GM19463 (cell line): ENCODE measurements around the gene AKNA.

Experiments used
- ATAC-seq: cut with Tn5 transposase; IDR thresholded peaks from one replicate; pipeline ENCODE4 v1.9.1; 2021; ENCODE audit warnings: mild to moderate bottlenecking, moderate library complexity; ENCODE audit not compliant: unreplicated experiment

The AKNA gene

GRCh38 chr9:114397219-114397847, 9.6 kb upstream of the AKNA start:
- no peak for ATAC-seq

DNA sequence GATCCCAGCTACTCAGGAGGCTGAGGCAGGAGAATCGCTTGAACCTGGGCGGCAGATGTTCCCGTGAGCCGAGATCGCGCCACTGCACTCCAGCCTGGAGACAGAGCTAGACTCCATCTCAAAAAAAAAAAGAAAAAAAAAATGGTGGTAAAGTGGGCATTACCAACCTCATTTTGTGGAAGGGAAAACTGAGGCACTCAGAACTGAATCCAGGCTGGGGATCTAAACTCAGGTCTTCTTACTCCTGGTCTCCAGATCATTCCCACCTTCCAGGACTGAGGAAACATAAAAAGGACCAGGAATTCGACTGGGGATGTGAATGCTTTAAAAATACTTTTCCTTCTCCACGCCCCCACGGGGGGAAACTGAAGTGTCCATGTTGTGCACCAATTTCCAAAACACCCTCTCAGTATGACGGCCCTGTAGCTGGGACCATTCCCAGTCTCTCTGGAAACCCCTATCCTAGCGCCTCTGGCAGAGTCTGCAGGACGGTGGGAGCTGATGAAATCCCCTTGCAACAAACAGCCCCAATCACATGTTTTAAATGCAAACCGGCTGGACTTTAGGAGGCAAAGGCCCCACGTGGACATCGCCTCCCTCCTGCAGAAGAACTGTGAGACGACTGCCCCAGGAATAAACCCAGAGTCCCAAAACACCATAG, 8.9 kb upstream of the AKNA start:
- no peak for ATAC-seq

DNA sequence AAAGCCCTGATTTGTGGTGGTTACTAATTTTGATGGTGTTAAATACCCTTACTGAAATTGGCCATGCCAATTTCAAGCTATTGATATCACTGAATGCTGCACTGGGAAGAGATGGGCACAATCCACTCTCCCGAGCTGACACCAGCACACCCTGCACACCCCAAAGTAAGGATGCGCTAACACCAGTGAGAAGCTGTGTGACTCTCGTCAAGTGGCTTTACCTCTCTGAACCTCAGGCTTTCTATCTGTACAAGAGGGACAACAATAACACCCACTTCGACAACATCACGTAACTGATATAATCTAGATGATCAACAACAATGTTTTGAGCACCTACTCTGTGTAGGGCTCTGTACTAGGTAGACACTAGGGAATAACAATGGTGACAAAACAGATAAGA, 8.0 kb upstream of the AKNA start:
- no peak for ATAC-seq

GRCh38 chr9:114395334-114395617, 7.5 kb upstream of the AKNA start:
- no peak for ATAC-seq

- ATAC-seq, result no peak
These were observed 6.9 kb upstream of the AKNA start for GRCh38 chr9:114394523-114395333.

DNA sequence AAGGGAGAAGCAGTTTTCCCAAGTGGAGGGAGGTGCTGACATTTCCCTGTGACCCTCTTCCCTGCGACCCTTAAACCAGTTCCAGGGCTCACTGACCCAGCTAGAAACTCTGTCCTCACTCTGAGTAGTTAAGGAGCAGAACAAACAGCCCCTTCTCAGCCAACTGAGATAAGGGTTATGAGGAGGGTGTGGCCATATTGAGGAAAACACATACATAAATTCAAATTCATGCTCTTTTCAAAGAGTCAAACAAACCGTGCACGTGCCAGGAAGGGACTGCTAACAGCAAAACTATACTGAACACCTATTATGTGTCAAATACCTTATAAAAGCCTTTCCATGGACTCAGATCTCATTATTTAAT, 4.9 kb upstream of the AKNA start:
- ATAC-seq, result no peak

GRCh38 chr9:114390952-114391351, 3.2 kb upstream of the AKNA start:
- no peak for ATAC-seq

- no peak for ATAC-seq
These were observed 2.0 kb upstream of the AKNA start for GRCh38 chr9:114389612-114390368.

- ATAC-seq, result no peak
These were observed 1.1 kb upstream of the AKNA start for GRCh38 chr9:114388764-114389375.

DNA sequence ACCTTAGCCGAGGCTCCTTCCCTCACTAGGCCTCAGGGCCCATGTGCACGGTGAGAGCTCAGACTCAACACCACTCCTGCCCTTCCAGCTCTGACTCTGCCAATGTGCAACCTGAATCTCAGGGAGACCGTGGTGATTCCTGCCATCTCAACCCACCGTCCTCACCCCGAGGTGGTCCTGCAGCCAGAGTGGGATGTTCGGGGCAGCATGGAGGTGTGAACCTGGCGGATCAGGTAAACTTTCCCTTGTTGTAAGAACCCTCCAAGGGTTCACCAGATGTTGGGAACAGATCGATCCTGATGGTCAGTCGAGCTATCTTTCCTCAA, 538 bp upstream of the AKNA start:
- ATAC-seq, result no peak

GRCh38 chr9:114386886-114387679, 699 bp downstream of the AKNA start:
- no peak for ATAC-seq

DNA sequence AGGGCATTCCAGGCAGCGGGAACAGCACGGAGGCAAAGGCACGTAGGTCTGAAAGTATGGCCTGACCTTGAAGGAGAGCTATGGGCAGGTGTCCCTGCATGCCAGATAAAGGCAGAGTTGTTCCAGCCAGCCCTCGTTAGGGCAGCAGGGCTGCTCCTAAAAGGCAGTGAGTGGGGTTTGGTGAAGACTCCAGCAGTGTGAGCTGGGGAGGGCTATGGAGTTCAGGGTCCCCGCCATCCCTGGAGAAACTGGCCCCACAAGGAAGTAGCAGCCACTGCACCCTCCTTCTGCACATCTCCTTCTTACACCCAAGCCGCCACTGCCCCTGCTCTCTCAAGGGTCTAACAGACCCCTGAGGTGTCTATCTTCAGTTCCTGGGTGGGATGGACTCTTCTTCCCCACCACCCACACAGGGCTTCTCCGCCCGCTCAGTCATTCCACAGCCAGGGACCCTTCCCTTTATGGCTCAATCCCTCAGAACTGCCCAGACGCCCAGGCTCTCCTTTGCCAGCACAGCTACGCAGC, 1.4 kb downstream of the AKNA start:
- no peak for ATAC-seq

- ATAC-seq, result peak; percentile 83
These were observed 2.2 kb downstream of the AKNA start for GRCh38 chr9:114385397-114386181.

DNA sequence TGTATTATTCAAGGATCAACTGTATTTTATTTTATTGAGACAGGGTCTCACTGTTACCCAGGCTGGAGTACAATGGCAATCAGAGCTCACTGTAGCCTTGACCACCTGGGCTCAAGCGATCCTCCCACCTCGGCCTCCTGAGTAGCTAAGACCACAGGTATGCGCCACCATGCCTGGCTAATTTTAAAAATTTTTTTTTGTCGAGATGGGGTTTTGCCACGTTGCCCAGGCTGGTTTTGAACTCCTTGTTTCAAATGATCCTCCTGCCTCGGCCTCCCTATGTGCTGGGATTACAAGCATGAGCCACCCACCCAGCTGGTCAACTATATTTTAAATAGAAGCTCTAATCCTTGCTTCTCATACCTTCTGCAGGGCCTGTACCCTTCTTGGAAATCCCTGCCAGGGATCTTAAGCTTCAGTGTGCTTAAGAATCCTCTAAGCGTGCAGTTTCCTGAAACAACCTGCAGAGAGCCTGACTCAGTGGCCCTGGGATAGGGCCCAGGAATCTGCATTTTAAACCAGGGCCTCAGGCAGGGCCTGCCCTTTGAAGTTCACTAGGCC, 2.9 kb downstream of the AKNA start:
- ATAC-seq, result no peak

DNA sequence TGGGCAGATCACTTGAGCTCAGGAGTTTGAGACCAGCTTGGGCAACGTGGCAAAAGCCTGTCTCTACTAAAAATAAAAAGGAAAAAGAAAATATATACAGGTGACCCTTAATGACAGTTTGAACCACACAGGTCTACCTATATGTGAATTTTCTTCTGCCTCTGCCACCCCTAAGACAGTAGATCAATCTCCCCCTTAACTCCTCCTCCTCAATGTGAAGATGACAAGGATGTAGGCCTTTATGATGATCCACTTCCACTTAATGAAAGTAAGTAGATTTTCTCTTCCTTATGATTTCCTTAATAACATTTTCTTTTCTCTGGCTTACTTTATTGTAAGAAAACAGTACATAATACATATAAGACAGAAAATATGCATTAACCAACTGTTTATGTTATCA, 3.4 kb downstream of the AKNA start:
- ATAC-seq, result no peak

GRCh38 chr9:114383521-114384231, 4.1 kb downstream of the AKNA start:
- no peak for ATAC-seq

GRCh38 chr9:114382699-114383520, 4.9 kb downstream of the AKNA start:
- no peak for ATAC-seq

DNA sequence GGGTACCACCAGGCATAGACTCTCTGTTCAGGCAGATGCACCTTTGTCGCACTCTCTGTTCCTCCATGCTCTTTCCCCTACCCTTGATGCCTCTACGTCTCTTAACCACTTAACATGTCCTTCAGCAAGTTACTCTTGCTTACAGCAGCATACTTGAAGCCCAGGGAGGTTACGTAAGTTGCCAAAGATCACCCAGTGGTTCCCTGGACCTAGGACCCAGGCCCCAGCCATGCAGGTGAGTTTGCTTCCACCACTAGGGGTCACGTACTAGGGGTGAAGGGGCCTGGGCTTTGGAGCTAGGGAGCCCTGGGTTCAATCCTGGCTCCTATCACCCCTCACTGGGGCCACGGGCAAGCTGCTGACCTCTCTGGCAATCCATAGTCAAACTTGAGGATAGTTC, 8.9 kb downstream of the AKNA start:
- ATAC-seq, result no peak
